ENCODE data around the gene SMIM13. TPM values are rescaled to one million over a fixed set of nuclear protein-coding genes. Genes with fewer than 3 reads are reported as not detected.
"Not testable (repeated sequence)": the region's sequence is repeated elsewhere in the genome, so short reads cannot be mapped to it uniquely, and the experiment has no call there.

The SMIM13 gene
- total RNA-seq, 2 donors from 2014 or later = 12.2 TPM

GRCh38 chr6:11111769-11112437, 18.3 kb downstream of the SMIM13 start:
- no peaks in the 10 kb centered on the region for H3K27me3 ChIP-seq (ENCODE audit: control insufficient read depth, insufficient read depth, low read length, poor library complexity, severe bottlenecking)
- H3K36me3 Mint-ChIP-seq (ENCODE audit: low read depth) = peaks cover 3% of the 10 kb centered on the region
- no peak for TF ChIP-seq CTCF (conservative IDR thresholded peaks at IDR 0.05)
- 92 to 94% methylated on average over 9 of the region's 9 CpGs for WGBS, 2 experiments (ENCODE audit: insufficient coverage in 1 of 2, insufficient read length in 1 of 2)
- peaks cover 20% of the 10 kb centered on the region for H3K4me1 Mint-ChIP-seq
- no peak overlapping the region for H3K9ac ChIP-seq (ENCODE audit: extremely low read depth, low read length, poor library complexity, severe bottlenecking)
- DNase-seq = no peak
- no peak overlapping the region for H3K27ac ChIP-seq (ENCODE audit: low read depth, low read length)
- peak overlapping the region; percentile 35 for H3K27ac Mint-ChIP-seq
- no peaks in the 10 kb centered on the region for H3K9me3 Mint-ChIP-seq
- no peak overlapping the region for H3K4me3 Mint-ChIP-seq
- no peaks in the 10 kb centered on the region for H3K27me3 Mint-ChIP-seq (ENCODE audit: insufficient read depth)
- H3K4me3 ChIP-seq (ENCODE audit: low read length) = no peak overlapping the region
- no peaks in the 10 kb centered on the region for H3K9me3 ChIP-seq (ENCODE audit: control insufficient read depth, low read length)
- no peaks in the 10 kb centered on the region for H3K4me1 ChIP-seq (ENCODE audit: control insufficient read depth, insufficient read depth, low read length)
- H3K36me3 ChIP-seq (ENCODE audit: control insufficient read depth, insufficient read depth, low read length) = no peaks in the 10 kb centered on the region

GRCh38 chr6:11113038-11113437, 19.4 kb downstream of the SMIM13 start:
- Histone ChIP-seq H3K36me3 (ENCODE audit: control insufficient read depth, insufficient read depth, low read length) (no peaks in the 10 kb centered on the region), H3K9ac (ENCODE audit: extremely low read depth, low read length, poor library complexity, severe bottlenecking) (no peak overlapping the region), H3K27me3 (ENCODE audit: control insufficient read depth, insufficient read depth, low read length, poor library complexity, severe bottlenecking) (no peaks in the 10 kb centered on the region), H3K9me3 (ENCODE audit: control insufficient read depth, low read length) (no peaks in the 10 kb centered on the region), H3K4me3 (ENCODE audit: low read length) (no peak overlapping the region), H3K27ac (ENCODE audit: low read depth, low read length) (no peak overlapping the region), H3K4me1 (ENCODE audit: control insufficient read depth, insufficient read depth, low read length) (no peaks in the 10 kb centered on the region)
- no peak for DNase-seq
- 98% methylated on average over 4 of the region's 4 CpGs; no CpG with 5 or more reads in 1 of the 2 experiments for WGBS, 2 experiments (ENCODE audit: insufficient coverage in 1 of 2, insufficient read length in 1 of 2)
- no peaks in the 10 kb centered on the region for H3K9me3 Mint-ChIP-seq
- H3K4me1 Mint-ChIP-seq = peaks cover 17% of the 10 kb centered on the region
- no peak for TF ChIP-seq CTCF (conservative IDR thresholded peaks at IDR 0.05)
- H3K4me3 Mint-ChIP-seq = no peak overlapping the region
- H3K27me3 Mint-ChIP-seq (ENCODE audit: insufficient read depth) = no peaks in the 10 kb centered on the region
- peaks cover 3% of the 10 kb centered on the region for H3K36me3 Mint-ChIP-seq (ENCODE audit: low read depth)
- no peak overlapping the region for H3K27ac Mint-ChIP-seq

GRCh38 chr6:11115808-11116536, 22.3 kb downstream of the SMIM13 start:
- H3K4me1 ChIP-seq (ENCODE audit: control insufficient read depth, insufficient read depth, low read length); DNase-seq: not testable (repeated sequence)

More at GRCh38 chr6:11115808-11116536, 22.3 kb downstream of the SMIM13 start:
- H3K27me3 Mint-ChIP-seq (ENCODE audit: insufficient read depth); H3K36me3 ChIP-seq (ENCODE audit: control insufficient read depth, insufficient read depth, low read length); H3K4me3 Mint-ChIP-seq; H3K4me1 Mint-ChIP-seq; H3K9me3 Mint-ChIP-seq; H3K27me3 ChIP-seq (ENCODE audit: control insufficient read depth, insufficient read depth, low read length, poor library complexity, severe bottlenecking); H3K4me3 ChIP-seq (ENCODE audit: low read length); H3K27ac ChIP-seq (ENCODE audit: low read depth, low read length); H3K9me3 ChIP-seq (ENCODE audit: control insufficient read depth, low read length); H3K9ac ChIP-seq (ENCODE audit: extremely low read depth, low read length, poor library complexity, severe bottlenecking); H3K27ac Mint-ChIP-seq; H3K36me3 Mint-ChIP-seq (ENCODE audit: low read depth): not testable (repeated sequence)
- 78 to 94% methylated on average over 6 to 11 of the region's 11 CpGs for WGBS, 2 experiments (ENCODE audit: insufficient coverage in 1 of 2, insufficient read length in 1 of 2)
